GM19025 (cell line): ENCODE data around the gene PNCK.

ENCODE experiments used
- ATAC-seq: cut with Tn5 transposase; IDR thresholded peaks from one replicate; pipeline ENCODE4 v1.9.1; 2021; ENCODE audit warnings: mild to moderate bottlenecking, low read depth, moderate library complexity; ENCODE audit not compliant: unreplicated experiment

PNCK gene

GRCh38 chrX:153667281-153667955, 6.2 kb downstream of the PNCK start:
- no peak for ATAC-seq

GRCh38 chrX:153665726-153666306, 7.8 kb downstream of the PNCK start:
- ATAC-seq: no peak

- ATAC-seq: no peak
Observed at GRCh38 chrX:153662266-153662665, 11.3 kb downstream of the PNCK start.

- no peak for ATAC-seq
Observed at GRCh38 chrX:153659268-153659667, 14.3 kb downstream of the PNCK start.

GRCh38 chrX:153657161-153657560, 16.5 kb downstream of the PNCK start:
- ATAC-seq: no peak

GRCh38 chrX:153653556-153653955, 20.1 kb downstream of the PNCK start:
- ATAC-seq: no peak

- ATAC-seq: no peak
Observed at GRCh38 chrX:153651540-153652079, 22.0 kb downstream of the PNCK start.

GRCh38 chrX:153650959-153651358, 22.7 kb downstream of the PNCK start:
- ATAC-seq: no peak

- ATAC-seq: no peak
Observed at GRCh38 chrX:153649915-153650782, 23.5 kb downstream of the PNCK start.

- ATAC-seq: no peak
Observed at GRCh38 chrX:153649178-153649914, 24.3 kb downstream of the PNCK start.

- ATAC-seq: no peak
Observed at GRCh38 chrX:153648358-153649177, 25.0 kb downstream of the PNCK start.

GRCh38 chrX:153647461-153648357, 25.9 kb downstream of the PNCK start:
- no peak for ATAC-seq

GRCh38 chrX:153646620-153647373, 26.8 kb downstream of the PNCK start, which contains the start of gene DUSP9:
Gene DUSP9 (plus strand): TSS chrX:153647203. CDS start chrX:153647954, 751 bp downstream.
- no peak for ATAC-seq

GRCh38 chrX:153645921-153646488, 27.6 kb downstream of the PNCK start:
- no peak for ATAC-seq

GRCh38 chrX:153645151-153645550, 28.5 kb downstream of the PNCK start:
- no peak for ATAC-seq

- ATAC-seq: no peak
Observed at GRCh38 chrX:153644356-153645125, 29.1 kb downstream of the PNCK start.
